ENCODE results near the gene EXOC3L1.

GRCh38 chr16:67187175-67187890 lies 2.6 kb downstream of the EXOC3L1 start:
- TF ChIP-seq ZC3H11A (IDR thresholded peaks at IDR 0.05) (no peak), POLR2A (IDR thresholded peaks at IDR 0.05; ENCODE audit: low read length) (no peak), SREBF2 (IDR thresholded peaks at IDR 0.05) (no peak), HOXA7 (CRISPR knock-in tag; IDR thresholded peaks at IDR 0.05) (no peak), NR3C1 (IDR thresholded peaks at IDR 0.05) (no peak), FOSB (CRISPR knock-in tag; IDR thresholded peaks at IDR 0.05) (no peak), MAFK (IDR thresholded peaks at IDR 0.05; ENCODE audit: partially characterized antibody) (no peak), CTCF (IDR thresholded peaks at IDR 0.05) (no peak)

Data from A549 (cell line).